Measurements from ENCODE around the gene LGI2. TPM values are rescaled to one million over a fixed set of nuclear protein-coding genes. Genes with fewer than 3 reads are reported as not detected.

LGI2 gene
- total and polyA plus RNA-seq, 2 of the 8 experiments (the other 6 are each of a cell fraction or from before 2014, with no cell fraction given): 2.3 to 4.0 TPM

DNA sequence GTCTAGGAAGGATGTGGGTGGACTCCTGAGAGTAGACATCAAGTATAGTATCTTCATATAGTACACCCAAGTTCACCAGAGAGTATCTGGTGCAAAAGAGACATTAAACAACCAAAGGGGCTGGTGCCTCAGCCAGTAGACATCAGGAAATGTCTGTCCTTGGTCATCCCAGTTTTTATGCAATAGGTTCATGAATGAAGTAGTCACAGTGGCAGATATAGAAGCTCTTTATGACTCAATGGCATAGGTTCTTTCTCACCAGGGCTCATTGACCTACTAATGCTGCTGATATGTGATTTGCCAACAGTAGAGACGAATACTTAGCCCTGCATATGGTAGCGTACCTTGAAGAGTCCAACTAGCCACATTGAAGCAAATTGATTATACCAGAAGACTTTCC is 72.9 kb downstream of the LGI2 start:
- no peak overlapping the region for H3K56ac ChIP-seq (replicated peaks; ENCODE audit: insufficient read length, low read depth, low read length)
- no peak overlapping the region for H2BK20ac ChIP-seq (ENCODE audit: low read length)
- no peak overlapping the region for H2BK12ac ChIP-seq (ENCODE audit: low read depth, low read length)
- no peak overlapping the region for H2AFZ ChIP-seq (ENCODE audit: low read length)
- 96% methylated on average over 2 of the region's 2 CpGs; no CpG with 5 or more reads in 1 of the 2 experiments for WGBS, 2 experiments (ENCODE audit: extremely low coverage in 1 of 2, insufficient coverage in 1 of 2, insufficient read length in 1 of 2, insufficient replicate concordance in 2 of 2, low coverage in 1 of 2, low lambda C conversion rate in 2 of 2, missing lambda C conversion rate in 1 of 2)
- H3K79me1 ChIP-seq (ENCODE audit: low read depth, low read length): no peaks in the 10 kb centered on the region
- H3K23ac ChIP-seq (ENCODE audit: insufficient read length): no peak overlapping the region
- H3K14ac ChIP-seq (ENCODE audit: insufficient read length): no peak overlapping the region
- H3K4me2 ChIP-seq (ENCODE audit: insufficient read depth in 1 of 2, low read depth in 2 of 2, low read length in 2 of 2): no peak overlapping the region
- no peak for DNase-seq (ENCODE audit: low read depth in 1 of 2, low spot score in 2 of 2)
- no peak overlapping the region for H3K4ac ChIP-seq (replicated peaks; ENCODE audit: insufficient read length, low read depth, low read length)
- H3K23me2 ChIP-seq (ENCODE audit: low read depth, low read length): no peaks in the 10 kb centered on the region
- no peak overlapping the region for H2BK5ac ChIP-seq (ENCODE audit: low read depth, low read length)
- no peaks in the 10 kb centered on the region for H3K79me2 ChIP-seq (ENCODE audit: control insufficient read depth in 1 of 2, insufficient read depth in 2 of 2, low read length in 2 of 2)
- no peak overlapping the region for H2AK5ac ChIP-seq (ENCODE audit: low read depth, low read length)
- H3K9me3 ChIP-seq (ENCODE audit: insufficient read depth in 2 of 2, low read depth in 1 of 2, low read length in 1 of 2): peaks cover 0 to 3% of the 10 kb centered on the region in 2 experiments; a peak in 3 of 4 replicates
- no peaks in the 10 kb centered on the region for H3K27me3 ChIP-seq (replicated peaks in 1 of 4; ENCODE audit: control insufficient read depth in 3 of 4, extremely low read depth in 1 of 4, insufficient read depth in 3 of 4, low read length in 3 of 4)
- no peak overlapping the region for H2BK120ac ChIP-seq (replicated peaks; ENCODE audit: low read depth, low read length)
- H4K5ac ChIP-seq (ENCODE audit: insufficient read length, low read depth, low read length): no peak overlapping the region
- no peaks in the 10 kb centered on the region for H3K36me3 ChIP-seq (ENCODE audit: control insufficient read depth in 2 of 4, insufficient read depth in 4 of 4, low read length in 3 of 4)
- ChIA-PET CTCF (ENCODE audit: partially characterized antibody) (interaction anchor here (1.6 kb wide), 1 partner anchor 27 kb away, joined by 3 read pairs; no protein-coding TSS in a partner anchor), POLR2A (ENCODE audit: partially characterized antibody) (no interaction called here)
- H3K9ac ChIP-seq (replicated peaks in 1 of 4; ENCODE audit: extremely low read depth in 1 of 4, low read depth in 3 of 4, low read length in 3 of 4): no peak overlapping the region
- H4K8ac ChIP-seq (ENCODE audit: extremely low read depth, insufficient read depth, low read length): no peak overlapping the region
- no peak overlapping the region for H4K91ac ChIP-seq (replicated peaks; ENCODE audit: insufficient read length, low read length)
- no peaks in the 10 kb centered on the region; a peak in 1 of 7 replicates for H3K4me1 ChIP-seq (replicated peaks in 1 of 4; ENCODE audit: control insufficient read depth in 3 of 4, insufficient read depth in 4 of 4, low read length in 3 of 4)
- H3K18ac ChIP-seq (ENCODE audit: extremely low read depth, low read length): no peak overlapping the region
- FAIRE-seq: no peak
- no peak overlapping the region for H2BK15ac ChIP-seq (ENCODE audit: low read length)
- H3K27ac ChIP-seq (ENCODE audit: low read depth, low read length): no peak overlapping the region
- no peaks in the 10 kb centered on the region for H4K20me1 ChIP-seq (replicated peaks in 1 of 2; ENCODE audit: control insufficient read depth in 1 of 2, insufficient read depth in 2 of 2, low read length in 2 of 2)
- H3K4me3 ChIP-seq (ENCODE audit: extremely low read depth in 1 of 4, insufficient read depth in 2 of 4, low read depth in 3 of 4, low read length in 4 of 4): no peak overlapping the region
- no peak for TF ChIP-seq E2F6 (IDR thresholded peaks at IDR 0.05)
- no peak for TF ChIP-seq RFX5 (IDR thresholded peaks at IDR 0.05; ENCODE audit: borderline replicate concordance, low read depth, low read length)
- no peak for TF ChIP-seq GTF2F1 (IDR thresholded peaks at IDR 0.05; ENCODE audit: borderline replicate concordance, low read depth, low read length)
- no peak for TF ChIP-seq JUN (IDR thresholded peaks at IDR 0.05; ENCODE audit: low read depth, low read length)
- no peak for TF ChIP-seq TAF1 (IDR thresholded peaks at IDR 0.05; ENCODE audit: low read depth, low read length)
- TF ChIP-seq POU5F1 (IDR thresholded peaks at IDR 0.05; ENCODE audit: low read depth, low read length): no peak
- no peak for TF ChIP-seq CBX8 (IDR thresholded peaks at IDR 0.05; ENCODE audit: borderline replicate concordance, low read depth, low read length)
- no peak for TF ChIP-seq CTBP2 (IDR thresholded peaks at IDR 0.05; ENCODE audit: borderline replicate concordance, insufficient read depth, insufficient read length, low read length)
- TF ChIP-seq GABPA (IDR thresholded peaks at IDR 0.05; ENCODE audit: borderline replicate concordance, insufficient read depth, low read length): no peak
- no peak for TF ChIP-seq NANOG (IDR thresholded peaks at IDR 0.05; ENCODE audit: insufficient read depth, low read depth, low read length, poor library complexity, severe bottlenecking)
- TF ChIP-seq POLR2A (IDR thresholded peaks at IDR 0.05; ENCODE audit: control extremely low read depth in 1 of 2, low read depth in 2 of 2, low read length in 2 of 2): no peak
- TF ChIP-seq PHF8 (conservative IDR thresholded peaks at IDR 0.05; ENCODE audit: low read depth, low read length): no peak
- no peak for TF ChIP-seq RNF2 (IDR thresholded peaks at IDR 0.05; ENCODE audit: borderline replicate concordance, low read depth, low read length, missing control alignments, poor library complexity, severe bottlenecking)

All from H1 (cell line).